Left ventricle myocardium inferior (tissue), 1 donor: ENCODE results near the gene CDH22. TPM values are rescaled to one million over a fixed set of nuclear protein-coding genes. Genes with fewer than 3 reads are reported as not detected.

Experiments
- DNase-seq: peaks from one replicate; pipeline ENCODE4 v3.0.0-alpha.2; 2020
- H3K27ac ChIP-seq: fragments of 200-600 bp; replicated peaks from 2 replicates; pipeline ENCODE4 v1.8.0; 2021
- H3K27me3 ChIP-seq: fragments of 200-600 bp; 2 replicates; pipeline ENCODE4 v1.8.0; 2021; ENCODE audit warnings: low read depth
- H3K36me3 ChIP-seq: fragments of 200-600 bp; 2 replicates; pipeline ENCODE4 v1.8.0; 2021
- H3K4me1 ChIP-seq: fragments of 200-600 bp; 2 replicates; pipeline ENCODE4 v1.8.0; 2021
- H3K4me3 ChIP-seq: fragments of 200-600 bp; 2 replicates; pipeline ENCODE4 v1.8.0; 2021; ENCODE audit warnings: mild to moderate bottlenecking, moderate library complexity
- H3K9me3 ChIP-seq: fragments of 200-600 bp; replicated peaks from 2 replicates; pipeline ENCODE4 v1.8.0; 2021
- intact Hi-C: fragments of 100-400 bp; cut with micrococcal nuclease; formaldehyde crosslinking; loops from one replicate; pipeline ENCODE4 v1.11.0; 2022
- total RNA-seq: library from RNA; stranded (reverse); fragmentation: NEBNext Ultra II Directional; extraction: Animal tissue kit (Norgen Biotek cat#: 25700); gene quantifications from one replicate; pipeline ENCODE4 v1.2.1, GENCODE V29; 2021
- TF ChIP-seq, protein P1 (sequence below): fragments of 200-600 bp; IDR thresholded peaks from 2 replicates; pipeline ENCODE4 v1.8.0; 2021; ENCODE audit warnings: antibody characterized with exemption, mild to moderate bottlenecking, borderline replicate concordance
- donor health status: DM: no; HTN: yes; CAD: no; lungs with severe emphysema.

Gene CDH22
- total RNA-seq, 1 donor from 2014 or later, result 2.3 TPM

GRCh38 chr20:46333161-46333991 lies 25.1 kb upstream of the CDH22 start:
- TF ChIP-seq, protein P1, sequence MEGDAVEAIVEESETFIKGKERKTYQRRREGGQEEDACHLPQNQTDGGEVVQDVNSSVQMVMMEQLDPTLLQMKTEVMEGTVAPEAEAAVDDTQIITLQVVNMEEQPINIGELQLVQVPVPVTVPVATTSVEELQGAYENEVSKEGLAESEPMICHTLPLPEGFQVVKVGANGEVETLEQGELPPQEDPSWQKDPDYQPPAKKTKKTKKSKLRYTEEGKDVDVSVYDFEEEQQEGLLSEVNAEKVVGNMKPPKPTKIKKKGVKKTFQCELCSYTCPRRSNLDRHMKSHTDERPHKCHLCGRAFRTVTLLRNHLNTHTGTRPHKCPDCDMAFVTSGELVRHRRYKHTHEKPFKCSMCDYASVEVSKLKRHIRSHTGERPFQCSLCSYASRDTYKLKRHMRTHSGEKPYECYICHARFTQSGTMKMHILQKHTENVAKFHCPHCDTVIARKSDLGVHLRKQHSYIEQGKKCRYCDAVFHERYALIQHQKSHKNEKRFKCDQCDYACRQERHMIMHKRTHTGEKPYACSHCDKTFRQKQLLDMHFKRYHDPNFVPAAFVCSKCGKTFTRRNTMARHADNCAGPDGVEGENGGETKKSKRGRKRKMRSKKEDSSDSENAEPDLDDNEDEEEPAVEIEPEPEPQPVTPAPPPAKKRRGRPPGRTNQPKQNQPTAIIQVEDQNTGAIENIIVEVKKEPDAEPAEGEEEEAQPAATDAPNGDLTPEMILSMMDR, result no peak
- Histone ChIP-seq H3K27me3 (peaks cover 100% of the 10 kb centered on the region), H3K9me3 (no peaks in the 10 kb centered on the region), H3K4me3 (no peak overlapping the region), H3K4me1 (no peaks in the 10 kb centered on the region), H3K36me3 (no peaks in the 10 kb centered on the region), H3K27ac (no peak overlapping the region)
- intact Hi-C loops, result no loop called here
- DNase-seq, result no peak

DNA sequence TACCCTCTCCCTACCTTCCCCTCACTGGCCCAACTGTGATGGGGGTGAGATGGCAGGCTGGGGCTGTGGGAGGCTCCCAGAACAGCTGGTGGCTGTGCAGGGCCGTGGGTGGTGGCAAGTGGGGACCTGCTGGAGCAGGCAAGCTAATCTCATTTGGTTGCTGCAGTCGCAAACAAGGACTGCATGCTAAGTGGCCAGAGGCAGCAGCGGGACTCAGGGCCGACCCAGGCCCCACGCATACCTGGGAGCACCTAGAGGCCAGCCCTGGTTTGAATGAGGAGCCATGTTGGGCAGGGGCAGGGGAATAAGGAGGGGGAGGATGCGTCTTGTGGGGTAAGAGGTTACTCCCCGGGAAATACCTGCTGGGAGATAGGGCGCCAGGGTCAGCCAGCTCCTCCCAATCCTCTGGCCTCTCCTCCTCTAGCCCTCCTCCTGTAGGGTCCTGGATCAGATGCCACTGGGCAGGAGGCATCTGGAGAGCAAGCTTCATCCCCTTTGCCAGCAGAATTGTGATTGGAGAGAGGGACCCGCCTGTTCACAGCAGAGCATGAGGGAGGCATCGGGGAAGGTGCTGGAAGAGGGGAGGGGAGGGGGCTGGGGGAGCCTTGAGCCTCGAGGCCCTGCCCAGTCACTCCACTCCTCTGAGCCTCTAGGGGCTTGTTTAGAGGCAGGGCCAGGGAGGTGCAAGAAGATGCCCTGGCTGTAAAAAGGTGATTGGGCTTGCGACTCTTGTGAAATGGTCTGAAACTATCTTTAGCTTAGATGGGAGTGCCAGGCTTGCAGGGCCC lies 24.3 kb upstream of the CDH22 start:
- H3K27me3 ChIP-seq, result peaks cover 100% of the 10 kb centered on the region
- H3K36me3 ChIP-seq, result no peaks in the 10 kb centered on the region
- DNase-seq, result no peak
- H3K4me3 ChIP-seq, result no peak overlapping the region
- TF ChIP-seq, protein P1, result no peak
- H3K27ac ChIP-seq, result no peak overlapping the region
- intact Hi-C loops, result no loop called here
- H3K9me3 ChIP-seq, result no peaks in the 10 kb centered on the region
- no peaks in the 10 kb centered on the region for H3K4me1 ChIP-seq

- Histone ChIP-seq H3K4me3 (no peak overlapping the region), H3K36me3 (no peaks in the 10 kb centered on the region), H3K9me3 (no peaks in the 10 kb centered on the region), H3K4me1 (no peaks in the 10 kb centered on the region), H3K27me3 (peaks cover 100% of the 10 kb centered on the region), H3K27ac (no peak overlapping the region)
- TF ChIP-seq, protein P1, result no peak
- DNase-seq, result no peak
- intact Hi-C loops, result no loop called here
These were observed 23.5 kb upstream of the CDH22 start for GRCh38 chr20:46331611-46332361.

DNA sequence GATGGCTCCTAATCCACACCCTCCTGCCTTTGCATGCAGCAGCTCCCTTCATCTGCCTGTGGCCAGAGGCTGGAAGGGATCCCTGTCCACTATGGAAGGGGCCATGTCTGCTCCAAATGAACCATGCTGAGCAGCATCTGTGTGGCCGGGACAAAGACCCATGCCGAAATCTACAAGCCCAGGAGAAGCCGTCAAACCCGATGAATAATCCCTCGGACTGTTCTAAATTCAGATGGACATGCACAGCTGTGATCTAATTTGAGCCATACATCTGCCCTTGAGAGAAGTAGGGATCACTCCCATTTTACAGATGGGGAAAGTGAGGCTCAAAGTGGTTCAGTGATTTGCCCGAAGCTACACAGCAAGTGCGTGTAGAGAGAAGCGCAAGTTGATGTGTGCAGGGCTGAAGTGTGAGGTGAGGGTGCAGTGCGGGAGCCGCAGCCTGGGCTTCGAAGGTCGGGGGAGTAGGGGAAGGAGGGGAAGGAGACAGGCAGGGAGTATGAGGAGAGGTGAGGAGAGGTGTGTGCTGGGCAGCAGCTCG lies 22.6 kb upstream of the CDH22 start:
- H3K27me3 ChIP-seq, result peaks cover 100% of the 10 kb centered on the region
- no peak overlapping the region for H3K27ac ChIP-seq
- TF ChIP-seq, protein P1, result no peak
- no peaks in the 10 kb centered on the region for H3K9me3 ChIP-seq
- intact Hi-C loops, result no loop called here
- no peaks in the 10 kb centered on the region for H3K4me1 ChIP-seq
- no peak overlapping the region for H3K4me3 ChIP-seq
- no peak for DNase-seq
- H3K36me3 ChIP-seq, result no peaks in the 10 kb centered on the region

DNA sequence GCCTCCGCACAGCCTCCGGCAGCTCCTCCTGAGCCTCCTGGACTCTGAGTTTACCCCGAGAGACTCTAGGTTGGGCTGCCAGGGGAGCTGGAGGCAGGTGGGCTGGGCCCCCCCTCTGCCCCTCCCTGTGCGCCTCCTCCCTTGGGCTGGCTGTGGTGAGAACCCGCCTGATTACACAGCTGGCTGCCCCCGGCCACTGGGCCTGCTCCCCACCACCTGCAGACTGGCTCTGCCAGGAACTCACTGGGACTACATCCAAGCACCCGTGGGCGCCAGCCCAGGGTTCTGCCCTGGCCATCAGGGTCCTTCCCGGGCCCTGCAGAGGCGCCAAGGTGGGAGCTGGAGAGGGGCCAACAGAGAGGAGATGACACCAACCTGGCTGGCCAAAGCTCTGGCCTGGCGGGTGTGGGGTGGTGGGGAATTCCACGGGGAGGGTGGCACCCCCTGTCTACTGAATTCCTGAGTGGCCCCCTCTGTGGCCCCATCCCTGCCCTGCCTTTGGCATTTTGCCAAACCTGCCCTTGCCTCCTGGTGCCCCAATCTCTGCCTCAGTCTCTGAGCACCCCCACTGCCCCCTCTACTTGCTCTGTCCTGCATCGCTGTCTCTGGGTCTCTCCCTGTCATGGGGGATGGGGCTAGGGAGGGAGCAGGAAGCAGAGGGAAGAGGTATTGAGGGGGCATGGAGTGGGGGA lies 21.9 kb upstream of the CDH22 start:
- intact Hi-C loops, result no loop called here
- Histone ChIP-seq H3K27me3 (peaks cover 100% of the 10 kb centered on the region), H3K4me3 (no peak overlapping the region), H3K27ac (no peak overlapping the region), H3K4me1 (no peaks in the 10 kb centered on the region), H3K36me3 (no peaks in the 10 kb centered on the region), H3K9me3 (no peaks in the 10 kb centered on the region)
- DNase-seq, result no peak
- TF ChIP-seq, protein P1, result no peak
